ENCODE data around the gene NPM3. TPM values are rescaled to one million over a fixed set of nuclear protein-coding genes. Genes with fewer than 3 reads are reported as not detected.

Gene NPM3
- total and polyA plus RNA-seq, 2 of the 13 experiments (the other 11 are each of a cell fraction or from before 2014, with no cell fraction given), result 47.6 to 129 TPM

DNA sequence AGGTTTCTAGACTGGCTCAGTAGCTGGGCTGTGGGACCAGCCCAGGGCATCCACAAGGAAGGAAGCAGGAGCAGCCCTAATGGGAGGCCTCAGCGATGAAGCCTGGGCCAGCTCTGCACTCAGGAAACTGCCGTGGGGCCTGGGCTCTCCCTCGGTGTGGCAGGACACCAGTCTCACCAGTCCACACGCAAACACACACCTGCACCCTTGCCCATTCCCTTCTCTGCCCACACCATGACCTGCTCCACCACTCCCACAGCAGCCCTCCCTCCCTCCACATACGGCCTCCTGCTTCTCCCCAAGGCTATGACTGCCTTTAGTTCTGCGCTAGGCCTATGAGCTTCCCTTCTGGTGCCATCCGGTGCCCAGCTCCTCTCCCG, 14.5 kb downstream of the NPM3 start (continued):
- TF ChIP-seq, protein P1, sequence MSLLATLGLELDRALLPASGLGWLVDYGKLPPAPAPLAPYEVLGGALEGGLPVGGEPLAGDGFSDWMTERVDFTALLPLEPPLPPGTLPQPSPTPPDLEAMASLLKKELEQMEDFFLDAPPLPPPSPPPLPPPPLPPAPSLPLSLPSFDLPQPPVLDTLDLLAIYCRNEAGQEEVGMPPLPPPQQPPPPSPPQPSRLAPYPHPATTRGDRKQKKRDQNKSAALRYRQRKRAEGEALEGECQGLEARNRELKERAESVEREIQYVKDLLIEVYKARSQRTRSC (CRISPR knock-in tag; IDR thresholded peaks at IDR 0.05; ENCODE audit: low read depth), result no peak
- TF ChIP-seq ZSCAN12 (CRISPR knock-in tag; IDR thresholded peaks at IDR 0.05), result no peak
- no peak for TF ChIP-seq NR2C2 (CRISPR knock-in tag; IDR thresholded peaks at IDR 0.05; ENCODE audit: borderline replicate concordance)
- TF ChIP-seq, protein P2, sequence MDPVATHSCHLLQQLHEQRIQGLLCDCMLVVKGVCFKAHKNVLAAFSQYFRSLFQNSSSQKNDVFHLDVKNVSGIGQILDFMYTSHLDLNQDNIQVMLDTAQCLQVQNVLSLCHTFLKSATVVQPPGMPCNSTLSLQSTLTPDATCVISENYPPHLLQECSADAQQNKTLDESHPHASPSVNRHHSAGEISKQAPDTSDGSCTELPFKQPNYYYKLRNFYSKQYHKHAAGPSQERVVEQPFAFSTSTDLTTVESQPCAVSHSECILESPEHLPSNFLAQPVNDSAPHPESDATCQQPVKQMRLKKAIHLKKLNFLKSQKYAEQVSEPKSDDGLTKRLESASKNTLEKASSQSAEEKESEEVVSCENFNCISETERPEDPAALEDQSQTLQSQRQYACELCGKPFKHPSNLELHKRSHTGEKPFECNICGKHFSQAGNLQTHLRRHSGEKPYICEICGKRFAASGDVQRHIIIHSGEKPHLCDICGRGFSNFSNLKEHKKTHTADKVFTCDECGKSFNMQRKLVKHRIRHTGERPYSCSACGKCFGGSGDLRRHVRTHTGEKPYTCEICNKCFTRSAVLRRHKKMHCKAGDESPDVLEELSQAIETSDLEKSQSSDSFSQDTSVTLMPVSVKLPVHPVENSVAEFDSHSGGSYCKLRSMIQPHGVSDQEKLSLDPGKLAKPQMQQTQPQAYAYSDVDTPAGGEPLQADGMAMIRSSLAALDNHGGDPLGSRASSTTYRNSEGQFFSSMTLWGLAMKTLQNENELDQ (CRISPR knock-in tag; IDR thresholded peaks at IDR 0.05; ENCODE audit: borderline replicate concordance), result no peak
- no peak for TF ChIP-seq ARID2 (CRISPR knock-in tag; IDR thresholded peaks at IDR 0.05; ENCODE audit: borderline replicate concordance)
- TF ChIP-seq, protein P3, sequence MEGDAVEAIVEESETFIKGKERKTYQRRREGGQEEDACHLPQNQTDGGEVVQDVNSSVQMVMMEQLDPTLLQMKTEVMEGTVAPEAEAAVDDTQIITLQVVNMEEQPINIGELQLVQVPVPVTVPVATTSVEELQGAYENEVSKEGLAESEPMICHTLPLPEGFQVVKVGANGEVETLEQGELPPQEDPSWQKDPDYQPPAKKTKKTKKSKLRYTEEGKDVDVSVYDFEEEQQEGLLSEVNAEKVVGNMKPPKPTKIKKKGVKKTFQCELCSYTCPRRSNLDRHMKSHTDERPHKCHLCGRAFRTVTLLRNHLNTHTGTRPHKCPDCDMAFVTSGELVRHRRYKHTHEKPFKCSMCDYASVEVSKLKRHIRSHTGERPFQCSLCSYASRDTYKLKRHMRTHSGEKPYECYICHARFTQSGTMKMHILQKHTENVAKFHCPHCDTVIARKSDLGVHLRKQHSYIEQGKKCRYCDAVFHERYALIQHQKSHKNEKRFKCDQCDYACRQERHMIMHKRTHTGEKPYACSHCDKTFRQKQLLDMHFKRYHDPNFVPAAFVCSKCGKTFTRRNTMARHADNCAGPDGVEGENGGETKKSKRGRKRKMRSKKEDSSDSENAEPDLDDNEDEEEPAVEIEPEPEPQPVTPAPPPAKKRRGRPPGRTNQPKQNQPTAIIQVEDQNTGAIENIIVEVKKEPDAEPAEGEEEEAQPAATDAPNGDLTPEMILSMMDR (CRISPR knock-in tag; IDR thresholded peaks at IDR 0.05), result no peak
- TF ChIP-seq CAMTA2 (CRISPR knock-in tag; IDR thresholded peaks at IDR 0.05; ENCODE audit: borderline replicate concordance), result no peak

All from HepG2 (cell line).